ENCODE data around the gene ZNF100. TPM values are rescaled to one million over a fixed set of nuclear protein-coding genes. Genes with fewer than 3 reads are reported as not detected.
"Not testable (repeated sequence)": the region's sequence is repeated elsewhere in the genome, so short reads cannot be mapped to it uniquely, and the experiment has no call there.

ZNF100 gene
- total RNA-seq, 1 experiment from 2014 or later = 8.5 TPM

GRCh38 chr19:21786936-21787335 is 19.6 kb upstream of the ZNF100 start:
- Histone ChIP-seq H3K79me2 (ENCODE audit: insufficient read depth, low read length) (no peaks in the 10 kb centered on the region), H3K27ac (ENCODE audit: low read depth, low read length) (no peak overlapping the region), H2AFZ (ENCODE audit: low read depth, low read length, poor library complexity, severe bottlenecking) (no peak overlapping the region), H3K4me2 (ENCODE audit: low read length) (no peak overlapping the region), H3K9me3 (ENCODE audit: control insufficient read depth in 1 of 2, insufficient read depth in 1 of 2, low read depth in 1 of 2, low read length in 2 of 2) (peaks cover 3 to 15% of the 10 kb centered on the region in 2 experiments; a peak in 2 of 4 replicates), H4K20me1 (ENCODE audit: insufficient read depth) (no peaks in the 10 kb centered on the region), H3K27me3 (ENCODE audit: insufficient read depth, low read length) (no peaks in the 10 kb centered on the region), H3K4me3 (replicated peaks in 1 of 2; ENCODE audit: low read depth in 1 of 2, low read length in 2 of 2) (no peak overlapping the region), H3K9ac (ENCODE audit: low read length) (no peak overlapping the region), H3K4me1 (ENCODE audit: control insufficient read depth in 1 of 2, insufficient read depth in 2 of 2, low read length in 2 of 2) (no peaks in the 10 kb centered on the region), H3K36me3 (ENCODE audit: control insufficient read depth in 1 of 2, insufficient read depth in 2 of 2, low read length in 2 of 2) (no peaks in the 10 kb centered on the region), H3K9me2 (ENCODE audit: insufficient read depth) (no peaks in the 10 kb centered on the region)
- BruUV-seq (replicated peaks) = no TSS peak
- RAD21 ChIA-PET (ENCODE audit: low non-redundant PET in 1 of 2, low total read pairs in 2 of 2, uncharacterized antibody in 2 of 2, unreplicated experiment in 2 of 2) = no interaction called here
- TF ChIP-seq ZFX (IDR thresholded peaks at IDR 0.05) (no peak), TCF7L2 (IDR thresholded peaks at IDR 0.05; ENCODE audit: borderline replicate concordance, extremely low read depth, insufficient read depth, insufficient read length) (no peak)
- intact Hi-C loops (cut with micrococcal nuclease) = no loop called here
- POLR2A ChIA-PET = no interaction called here
- CTCF ChIA-PET = no interaction called here
- DNase-seq (ENCODE audit: low read depth, low spot score) (no peak), ATAC-seq (no peak)

DNA sequence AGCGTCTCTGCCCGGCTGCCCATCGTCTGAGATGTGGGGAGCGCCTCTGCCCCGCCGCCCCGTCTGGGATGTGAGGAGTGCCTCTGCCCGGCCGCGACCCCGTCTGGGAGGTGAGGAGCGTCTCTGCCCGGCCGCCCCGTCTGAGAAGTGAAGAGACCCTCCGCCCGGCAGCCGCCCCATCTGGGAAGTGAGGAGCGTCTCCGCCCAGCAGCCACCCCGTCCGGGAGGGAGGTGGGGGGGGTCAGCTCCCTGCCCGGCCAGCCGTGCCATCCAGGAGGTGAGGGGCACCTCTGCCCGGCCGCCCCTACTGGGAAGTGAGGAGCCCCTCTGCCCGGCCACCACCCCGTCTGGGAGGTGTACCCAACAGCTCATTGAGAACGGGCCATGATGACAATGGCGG is 8.4 kb upstream of the ZNF100 start:
- intact Hi-C loops (cut with micrococcal nuclease); H4K20me1 ChIP-seq (ENCODE audit: insufficient read depth); ATAC-seq; H3K4me3 ChIP-seq (replicated peaks in 1 of 2; ENCODE audit: low read depth in 1 of 2, low read length in 2 of 2); BruUV-seq (replicated peaks); H3K4me2 ChIP-seq (ENCODE audit: low read length); H3K27ac ChIP-seq (ENCODE audit: low read depth, low read length); DNase-seq (ENCODE audit: low read depth, low spot score); RAD21 ChIA-PET (ENCODE audit: low non-redundant PET in 1 of 2, low total read pairs in 2 of 2, uncharacterized antibody in 2 of 2, unreplicated experiment in 2 of 2); H3K79me2 ChIP-seq (ENCODE audit: insufficient read depth, low read length); H3K36me3 ChIP-seq (ENCODE audit: control insufficient read depth in 1 of 2, insufficient read depth in 2 of 2, low read length in 2 of 2); H3K9ac ChIP-seq (ENCODE audit: low read length); H3K9me3 ChIP-seq (ENCODE audit: control insufficient read depth in 1 of 2, insufficient read depth in 1 of 2, low read depth in 1 of 2, low read length in 2 of 2); H3K9me2 ChIP-seq (ENCODE audit: insufficient read depth); H3K4me1 ChIP-seq (ENCODE audit: control insufficient read depth in 1 of 2, insufficient read depth in 2 of 2, low read length in 2 of 2); POLR2A ChIA-PET; CTCF ChIA-PET; H2AFZ ChIP-seq (ENCODE audit: low read depth, low read length, poor library complexity, severe bottlenecking); H3K27me3 ChIP-seq (ENCODE audit: insufficient read depth, low read length): not testable (repeated sequence)

DNA sequence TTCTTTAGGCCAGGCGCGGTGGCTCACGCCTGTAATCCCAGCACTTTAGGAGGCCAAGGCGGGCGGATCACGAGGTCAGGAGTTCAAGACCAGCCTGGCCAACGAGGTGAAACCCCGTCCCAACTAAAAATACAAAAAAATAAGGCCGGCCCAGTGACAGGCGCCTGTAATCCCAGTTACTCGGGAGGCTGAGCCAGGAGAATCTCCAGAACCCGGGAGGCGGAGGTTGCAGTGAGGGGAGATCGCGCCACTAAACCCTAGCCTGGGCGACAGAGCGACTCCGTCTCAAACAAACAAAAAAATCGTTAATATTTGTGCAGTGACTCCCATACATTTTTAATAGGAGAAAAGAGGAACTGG is 694 bp downstream of the ZNF100 start:
- peak; percentile 9 for ATAC-seq
- H2AFZ ChIP-seq (ENCODE audit: low read depth, low read length, poor library complexity, severe bottlenecking) = peak overlapping the region; percentile 53
- peak overlapping the region; percentile 83 for H3K27ac ChIP-seq (ENCODE audit: low read depth, low read length)
- H3K4me3 ChIP-seq (replicated peaks in 1 of 2; ENCODE audit: low read depth in 1 of 2, low read length in 2 of 2) = peak overlapping the region; percentile 84 to 94
- H3K27me3 ChIP-seq (ENCODE audit: insufficient read depth, low read length); DNase-seq (ENCODE audit: low read depth, low spot score); H3K4me1 ChIP-seq (ENCODE audit: control insufficient read depth in 1 of 2, insufficient read depth in 2 of 2, low read length in 2 of 2); H3K9me2 ChIP-seq (ENCODE audit: insufficient read depth); POLR2A ChIA-PET; RAD21 ChIA-PET (ENCODE audit: low non-redundant PET in 1 of 2, low total read pairs in 2 of 2, uncharacterized antibody in 2 of 2, unreplicated experiment in 2 of 2); CTCF ChIA-PET; H4K20me1 ChIP-seq (ENCODE audit: insufficient read depth); BruUV-seq (replicated peaks); H3K9me3 ChIP-seq (ENCODE audit: control insufficient read depth in 1 of 2, insufficient read depth in 1 of 2, low read depth in 1 of 2, low read length in 2 of 2): not testable (repeated sequence)
- intact Hi-C loops (cut with micrococcal nuclease) = loop anchor here (5.0 kb wide), 1 partner anchor 759 kb away; no protein-coding TSS in a partner anchor
- H3K9ac ChIP-seq (ENCODE audit: low read length) = peak overlapping the region; percentile 73
- peaks cover 7 to 12% of the 10 kb centered on the region in 2 experiments for H3K36me3 ChIP-seq (ENCODE audit: control insufficient read depth in 1 of 2, insufficient read depth in 2 of 2, low read length in 2 of 2)
- peak overlapping the region; percentile 82 for H3K4me2 ChIP-seq (ENCODE audit: low read length)
- H3K79me2 ChIP-seq (ENCODE audit: insufficient read depth, low read length) = peaks cover 21% of the 10 kb centered on the region

Measured in HCT116 (cell line).